Right hindlimb (tissue), 1 donor: ENCODE measurements around the gene STX18.
"Not testable (repeated sequence)": the region's sequence is repeated elsewhere in the genome, so short reads cannot be mapped to it uniquely, and the experiment has no call there.

ENCODE experiments used
- DNase-seq: peaks from one replicate; pipeline ENCODE4 v3.0.0-alpha.2; 2018

Gene STX18

DNA sequence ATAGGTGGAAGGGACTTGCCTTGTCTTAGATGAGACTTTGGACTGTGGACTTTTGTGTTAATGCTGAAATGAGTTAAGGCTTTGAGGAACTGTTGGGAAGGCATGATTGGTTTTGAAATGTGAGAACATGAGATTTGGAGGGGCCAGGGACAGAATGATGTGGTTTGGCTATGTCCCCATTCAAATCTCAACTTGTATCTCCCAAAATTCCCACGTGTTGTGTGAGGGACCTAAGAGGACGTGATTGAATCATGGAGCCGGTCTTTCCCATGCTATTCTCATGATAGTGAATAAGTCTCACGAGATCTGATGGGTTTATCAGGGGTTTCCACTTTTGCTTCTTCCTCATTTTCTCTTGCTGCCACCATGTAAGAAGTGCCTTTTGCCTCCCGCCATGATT is 10.2 kb upstream of the STX18 start:
- not testable (repeated sequence) for DNase-seq

DNA sequence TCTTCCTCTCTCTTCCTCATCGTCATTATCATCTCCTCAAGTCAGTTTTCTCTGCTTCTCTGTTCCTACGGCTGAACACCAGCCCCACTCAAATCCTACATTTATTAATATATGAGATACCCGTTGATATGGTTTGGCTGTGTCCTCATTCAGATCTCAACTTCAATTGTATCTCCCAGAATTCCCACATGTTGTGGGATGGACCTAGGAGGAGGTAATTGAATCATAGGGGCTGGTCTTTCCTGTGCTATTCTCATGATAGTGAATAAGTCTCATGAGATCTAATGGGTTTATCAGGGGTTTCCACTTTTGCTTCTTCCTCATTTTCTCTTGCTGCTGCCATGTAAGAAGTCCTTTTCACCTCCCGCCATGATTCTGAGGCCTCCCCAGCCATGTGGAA is 8.3 kb upstream of the STX18 start:
- DNase-seq, result not testable (repeated sequence)

DNA sequence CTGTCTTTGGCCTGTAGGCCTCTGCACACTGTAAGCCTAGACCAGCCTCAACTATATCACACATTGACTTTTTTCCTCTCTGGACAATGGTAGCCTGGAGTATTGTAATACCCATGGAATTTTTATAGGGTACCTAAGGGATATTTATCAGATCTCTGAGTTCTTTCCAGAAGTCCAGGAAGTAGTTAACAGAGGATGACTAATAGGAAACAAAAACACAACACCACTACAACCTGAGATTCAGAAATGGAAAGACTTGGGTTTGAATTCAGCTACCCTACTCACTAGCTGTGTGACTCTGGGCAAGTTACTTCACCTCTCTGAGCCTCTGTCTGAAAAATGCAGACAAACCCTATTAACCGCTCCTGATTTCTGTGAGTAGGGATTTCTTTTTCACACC is 7.7 kb upstream of the STX18 start:
- no peak for DNase-seq

DNA sequence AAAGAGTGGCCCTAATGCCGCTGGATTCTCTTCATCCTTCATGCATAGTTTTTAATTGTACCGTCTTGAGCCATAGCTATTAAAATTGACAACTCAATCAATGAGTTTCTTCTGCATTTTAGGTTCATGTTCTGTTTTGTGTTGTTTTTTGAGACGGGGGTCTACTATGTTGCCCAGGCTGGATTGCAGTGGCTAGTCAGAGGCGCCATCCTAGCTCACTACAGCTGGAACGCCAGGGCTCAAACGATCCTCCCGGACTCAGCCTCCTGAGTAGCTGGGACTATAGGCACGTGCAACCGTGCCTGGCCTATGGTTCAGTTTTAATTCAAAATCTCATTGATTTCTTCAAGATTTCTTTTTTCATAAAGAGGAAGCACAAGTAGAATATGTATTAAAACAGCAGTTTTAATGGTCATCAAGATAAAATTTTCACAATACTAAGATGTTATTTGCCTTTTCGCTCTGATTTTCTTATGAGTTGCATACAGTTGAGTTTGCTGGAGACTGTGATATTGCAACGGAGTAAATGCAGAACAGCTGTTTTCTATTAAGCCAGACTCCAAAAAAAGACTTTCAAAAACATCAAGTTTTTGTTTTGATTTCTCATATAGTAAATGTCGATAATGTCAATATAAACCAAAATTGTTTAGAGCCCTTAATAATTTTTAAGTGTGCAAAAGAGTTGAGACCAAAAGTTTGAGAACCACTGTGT is 1.1 kb upstream of the STX18 start:
- no peak for DNase-seq

DNA sequence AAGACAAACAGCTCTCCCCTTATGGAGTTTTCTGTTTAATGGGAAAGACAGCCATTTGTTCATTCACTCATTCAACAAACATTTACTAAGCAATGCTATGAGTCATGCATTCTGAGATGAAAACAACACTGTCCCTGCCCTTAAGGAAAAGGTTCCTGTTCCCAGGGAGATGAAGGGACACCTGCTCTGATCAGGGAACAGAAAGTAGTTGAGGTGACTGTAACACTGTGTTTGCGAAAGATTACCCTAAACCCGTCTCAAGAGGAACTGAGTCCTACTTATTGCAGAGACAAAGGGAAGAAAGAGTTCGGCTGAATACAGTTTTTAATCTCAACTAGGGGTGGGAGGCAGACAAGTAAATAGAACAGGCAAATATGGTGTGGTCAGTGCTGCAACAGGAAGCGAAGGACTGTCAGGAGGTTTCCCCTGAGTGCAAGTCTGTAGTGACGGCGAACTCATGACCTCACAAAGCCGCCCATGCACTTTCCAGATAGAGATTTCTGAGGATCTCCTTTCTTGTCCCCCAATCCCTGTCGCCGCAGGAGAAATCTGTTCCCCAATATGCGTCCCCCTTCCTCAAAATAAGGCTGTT is 712 bp downstream of the STX18 start:
- no peak for DNase-seq

DNA sequence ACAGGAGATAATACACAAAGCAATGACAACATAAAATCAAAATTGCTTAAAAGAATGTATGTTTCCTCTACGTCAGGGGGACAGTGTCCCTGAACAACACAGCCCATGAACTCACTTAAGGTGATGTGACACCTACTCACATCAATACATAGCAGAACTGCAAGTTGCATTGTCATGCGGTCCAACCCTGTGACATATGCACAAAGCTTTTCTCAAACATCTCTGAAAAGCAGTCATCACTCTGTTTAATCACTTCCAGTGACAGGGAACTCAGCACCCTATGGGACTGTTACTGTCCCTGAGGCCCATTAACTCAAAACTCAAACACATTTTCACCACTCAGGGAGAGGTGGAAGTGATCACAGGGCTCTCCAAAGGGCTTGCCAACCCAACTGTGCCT is 2.4 kb downstream of the STX18 start:
- DNase-seq, result no peak

DNA sequence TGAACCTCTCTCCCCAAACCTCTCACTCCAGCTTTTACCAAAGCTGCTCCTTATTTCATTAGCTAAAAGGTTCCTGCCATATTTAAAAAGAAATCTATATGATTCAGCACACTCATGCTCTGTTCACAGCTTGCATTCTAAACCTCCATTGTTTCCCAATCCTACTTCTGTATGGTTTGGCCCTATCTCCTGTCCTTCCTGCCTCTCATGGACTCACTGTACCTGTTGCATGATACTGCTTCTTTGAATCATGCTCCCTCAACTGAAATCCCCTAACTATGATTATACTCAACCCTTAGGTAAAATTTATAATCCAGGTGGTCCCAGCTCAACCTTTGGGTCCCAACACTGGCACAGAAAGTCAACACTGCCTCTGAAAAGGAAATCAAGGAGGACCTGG is 6.3 kb downstream of the STX18 start:
- no peak for DNase-seq

DNA sequence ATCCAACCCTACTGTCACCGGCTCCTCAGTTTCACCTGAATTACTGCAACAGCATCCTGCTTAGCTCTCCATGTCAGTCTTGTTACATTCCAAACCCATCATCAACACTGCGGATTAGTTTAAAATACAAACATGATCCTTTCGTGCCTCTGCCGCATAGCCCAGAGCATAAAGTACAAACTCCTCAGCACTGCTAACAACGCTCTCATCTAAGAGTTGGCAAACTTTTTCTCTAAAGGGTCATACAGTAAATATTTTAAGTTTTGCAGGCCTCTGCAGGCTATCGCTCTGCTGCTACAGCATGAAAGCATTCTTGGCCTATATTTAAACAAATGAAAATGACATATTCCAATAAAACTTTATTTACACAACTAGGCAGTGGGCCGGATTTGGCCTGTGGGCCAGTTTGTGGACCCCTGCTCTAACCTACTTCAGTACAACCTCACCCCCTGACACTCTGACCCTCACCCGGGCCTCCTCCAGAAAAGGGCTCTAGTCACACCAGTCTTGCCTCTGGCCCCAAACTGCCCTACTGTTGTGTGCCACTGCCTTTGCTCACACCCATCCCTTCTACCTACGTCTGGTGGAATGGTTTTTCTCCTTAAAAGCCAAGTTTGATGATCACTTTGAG is 7.2 kb downstream of the STX18 start:
- DNase-seq, result no peak

DNA sequence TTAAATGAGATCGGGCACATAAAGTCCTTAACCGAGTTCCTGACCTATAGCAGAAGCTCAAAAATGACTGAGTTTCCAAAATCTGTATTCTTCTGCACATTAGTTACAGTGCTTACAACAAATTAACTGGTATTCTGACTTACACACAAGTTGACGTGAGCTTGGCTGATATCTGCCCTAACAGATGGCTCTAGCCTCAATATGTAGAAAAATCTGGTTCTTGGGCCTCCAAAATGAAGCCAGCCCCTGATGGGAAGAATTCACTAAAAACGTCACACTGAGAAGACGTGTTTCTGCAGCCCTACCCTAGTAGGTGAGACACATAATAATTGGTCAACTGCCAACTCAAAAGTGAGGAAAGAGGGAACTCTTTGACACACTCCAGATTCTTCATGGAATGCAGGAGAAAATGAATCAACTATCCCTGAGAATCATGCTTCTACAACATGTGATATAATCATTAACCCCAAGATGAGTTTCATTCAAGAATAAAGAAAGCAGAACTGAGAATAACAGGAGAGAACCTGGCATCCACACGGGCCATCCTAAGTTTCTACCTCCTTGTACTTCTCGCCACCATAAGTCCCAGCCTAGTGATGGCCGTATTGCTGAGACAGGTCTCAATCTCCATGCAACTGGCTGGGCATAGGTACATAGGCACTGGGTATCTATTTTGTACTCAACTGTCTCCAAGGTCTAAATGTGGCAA is 8.2 kb downstream of the STX18 start:
- DNase-seq, result no peak

DNA sequence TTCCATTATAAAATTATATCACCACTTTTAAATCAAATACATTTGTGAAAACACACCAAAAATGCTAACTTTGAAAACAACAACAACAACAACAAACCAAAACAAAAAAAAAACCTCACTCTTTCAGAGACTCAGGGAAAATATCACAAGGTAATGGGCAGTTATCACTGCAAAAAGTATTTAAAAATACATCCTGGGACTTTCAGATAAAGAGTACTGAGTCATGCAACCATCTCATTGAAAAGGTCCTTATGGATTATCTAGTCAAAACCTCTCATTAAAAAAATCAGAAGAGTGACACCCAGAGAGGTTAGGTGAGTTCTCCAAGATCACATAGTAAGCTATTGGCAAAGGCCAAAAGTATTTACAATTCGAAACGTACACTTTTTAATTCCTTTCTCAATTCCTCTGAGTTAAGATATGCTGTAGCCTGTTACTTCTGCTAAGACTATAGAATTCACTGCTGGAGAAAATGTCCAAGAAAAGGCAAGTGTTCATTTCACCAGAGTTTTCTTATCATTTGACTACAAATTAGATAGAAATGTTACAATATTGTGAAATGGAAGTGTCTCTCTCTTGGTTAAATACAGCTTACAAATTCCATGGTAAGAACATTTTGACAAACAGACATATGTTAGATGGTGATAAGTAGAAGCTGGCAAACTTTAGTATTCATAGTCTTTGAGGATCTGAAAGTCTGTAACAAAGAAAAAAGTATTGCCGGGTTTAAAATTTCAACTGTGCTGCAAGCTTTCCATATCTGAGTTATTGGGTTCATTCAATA is 9.3 kb downstream of the STX18 start:
- no peak for DNase-seq

DNA sequence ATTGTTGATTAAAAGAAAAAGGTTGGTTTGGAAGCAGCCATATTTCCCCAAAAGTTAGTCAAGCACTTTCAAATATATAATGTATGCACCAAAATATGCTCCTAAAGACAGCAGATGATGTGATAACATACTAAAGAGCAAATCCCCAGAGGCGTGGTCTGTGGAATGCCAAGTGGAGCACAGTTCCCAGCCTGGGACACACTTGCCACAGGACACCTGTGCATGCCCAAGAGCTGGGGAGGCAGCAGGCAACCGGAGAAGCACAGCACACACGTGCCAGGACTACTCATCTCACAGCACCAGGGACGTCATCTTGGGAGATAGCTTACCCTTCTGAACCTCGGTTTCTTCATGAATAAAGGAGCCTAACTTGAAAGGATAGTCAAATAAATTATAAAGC is 12.5 kb downstream of the STX18 start:
- no peak for DNase-seq

DNA sequence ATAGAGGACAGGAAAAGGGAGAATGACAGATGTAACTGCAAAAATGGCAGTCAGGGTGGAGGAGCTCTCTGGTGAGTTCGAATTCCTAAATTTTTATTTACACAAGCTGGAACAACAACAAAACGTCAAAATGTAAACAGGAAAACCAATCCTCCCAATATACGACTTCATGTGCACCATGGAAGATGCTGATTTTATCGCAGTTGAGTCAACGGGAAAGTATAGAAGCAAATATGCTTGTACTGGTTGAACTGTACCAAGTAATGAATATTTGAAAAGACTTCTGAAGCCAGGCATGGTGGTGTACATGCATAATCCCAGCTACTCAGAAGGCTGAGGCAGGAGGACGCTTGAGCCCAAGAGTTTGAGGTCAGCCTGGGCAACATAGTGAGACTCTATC is 15.4 kb downstream of the STX18 start:
- no peak for DNase-seq

DNA sequence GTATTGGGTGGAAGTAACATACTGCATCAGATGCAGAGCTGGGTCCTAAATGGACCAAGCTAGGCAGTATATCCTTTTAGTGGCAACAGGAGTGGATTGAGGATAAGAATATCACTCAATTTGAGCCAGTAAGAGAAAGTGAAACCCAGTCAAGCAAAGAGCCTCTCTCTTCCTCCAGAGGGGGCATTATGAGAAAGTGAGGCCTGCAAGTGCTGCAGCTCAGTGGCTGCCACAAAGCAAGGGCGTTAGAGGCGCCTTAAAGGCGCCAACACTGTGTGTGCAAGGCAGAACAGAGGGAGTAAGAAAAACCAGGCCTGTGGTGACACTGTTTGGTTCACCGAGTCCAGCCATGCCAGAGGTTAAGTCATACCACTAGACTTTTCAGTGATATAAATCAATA is 17.5 kb downstream of the STX18 start:
- DNase-seq, result no peak

DNA sequence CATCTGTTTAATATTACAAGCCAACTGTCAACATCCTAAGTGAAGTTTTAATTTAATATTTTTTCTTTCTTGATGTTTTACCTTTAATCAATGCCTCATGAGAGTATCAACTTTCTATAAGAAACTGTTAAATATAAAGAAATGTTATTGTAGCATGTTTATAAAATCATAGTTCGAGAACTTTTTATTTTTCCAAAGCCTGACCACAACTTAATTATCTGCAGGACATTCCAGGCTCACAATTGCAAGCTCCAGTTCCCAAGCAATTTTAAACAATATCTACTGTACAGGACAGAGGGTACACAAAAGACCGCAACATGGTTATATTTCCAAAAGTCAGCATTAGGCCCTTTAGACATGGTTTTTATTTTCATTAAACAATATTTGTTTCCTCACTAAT is 20.1 kb downstream of the STX18 start:
- DNase-seq, result no peak

DNA sequence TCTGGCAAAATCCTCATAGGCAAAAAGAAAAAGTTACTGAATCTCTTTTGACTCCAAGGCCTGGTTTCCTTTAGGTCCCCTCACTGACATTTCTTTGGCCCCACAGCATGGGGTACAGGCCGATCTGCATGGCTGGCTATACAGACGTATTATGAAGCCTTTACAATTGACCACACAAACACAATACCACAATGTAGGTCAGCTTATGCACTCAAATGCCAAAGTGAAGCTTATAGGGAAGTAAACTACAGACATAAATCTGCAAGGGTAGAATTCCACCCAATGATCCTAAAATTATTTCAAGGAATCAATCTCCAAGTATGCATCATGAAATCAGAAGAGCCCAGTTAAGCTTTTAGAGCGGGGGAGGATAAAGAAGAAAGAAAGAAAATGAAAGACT is 20.7 kb downstream of the STX18 start:
- DNase-seq, result no peak

DNA sequence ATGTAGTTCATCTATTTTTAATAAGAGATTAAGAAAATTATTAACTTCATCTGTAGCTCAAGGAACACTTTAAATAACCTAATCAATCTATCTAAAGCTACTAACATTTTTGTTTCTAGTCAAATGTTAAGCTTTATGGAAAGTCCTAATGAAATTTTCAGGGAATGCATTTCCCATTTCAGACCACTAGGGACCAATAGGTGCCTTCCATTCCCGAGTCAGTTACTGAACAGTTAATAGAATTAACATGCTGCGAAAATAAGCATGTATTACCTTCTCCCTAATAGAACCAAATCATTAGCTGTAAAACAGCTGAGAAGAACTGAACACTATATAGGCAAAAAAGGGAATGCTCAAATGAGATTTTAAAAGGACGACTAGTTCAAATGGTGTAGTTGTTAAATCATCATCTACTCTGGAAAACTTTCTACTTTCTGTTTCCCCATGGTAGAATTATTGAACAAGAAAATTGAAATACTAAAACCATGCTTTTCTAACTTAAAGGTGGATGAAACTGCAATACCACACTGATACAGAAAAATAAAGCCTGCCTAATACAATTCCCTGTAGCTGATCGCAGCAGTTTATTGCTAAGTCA is 22.5 kb downstream of the STX18 start:
- no peak for DNase-seq

DNA sequence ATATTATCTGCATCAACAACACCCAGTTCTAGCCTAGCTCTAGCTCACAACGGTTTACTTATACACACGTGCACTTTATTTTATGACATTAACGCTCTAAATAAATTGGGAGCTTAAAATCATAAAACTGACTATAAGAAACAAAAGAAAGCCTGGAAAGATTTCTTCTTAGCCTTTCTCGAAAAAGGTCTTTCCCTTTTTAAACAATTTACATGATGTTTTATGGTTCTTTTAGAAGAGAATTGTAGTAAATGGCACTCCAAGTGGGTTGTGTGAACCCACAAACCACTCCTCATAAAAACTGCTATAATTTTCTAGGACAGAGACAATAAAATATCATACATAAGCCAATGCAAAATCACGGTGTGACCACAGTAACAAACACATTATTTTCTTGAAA is 23.1 kb downstream of the STX18 start:
- DNase-seq, result no peak

DNA sequence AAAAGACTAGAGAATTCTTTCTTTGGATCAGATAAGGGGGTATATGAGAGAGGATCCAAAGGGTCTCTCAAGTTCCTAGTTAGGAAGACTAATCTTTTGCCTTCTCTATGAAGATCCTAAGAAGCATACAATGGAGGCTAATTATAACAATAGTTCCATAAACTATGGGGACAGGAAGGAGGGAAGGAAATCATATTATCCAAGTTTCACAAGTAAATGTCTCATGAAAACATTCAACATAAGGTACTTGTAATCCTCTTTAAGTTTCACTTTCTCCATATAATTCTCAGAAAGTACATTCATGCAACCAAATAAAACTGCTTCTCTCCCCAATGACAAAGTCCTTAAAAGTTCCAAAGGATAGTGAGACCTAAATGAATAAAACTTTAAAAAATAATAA is 27.1 kb downstream of the STX18 start:
- no peak for DNase-seq

DNA sequence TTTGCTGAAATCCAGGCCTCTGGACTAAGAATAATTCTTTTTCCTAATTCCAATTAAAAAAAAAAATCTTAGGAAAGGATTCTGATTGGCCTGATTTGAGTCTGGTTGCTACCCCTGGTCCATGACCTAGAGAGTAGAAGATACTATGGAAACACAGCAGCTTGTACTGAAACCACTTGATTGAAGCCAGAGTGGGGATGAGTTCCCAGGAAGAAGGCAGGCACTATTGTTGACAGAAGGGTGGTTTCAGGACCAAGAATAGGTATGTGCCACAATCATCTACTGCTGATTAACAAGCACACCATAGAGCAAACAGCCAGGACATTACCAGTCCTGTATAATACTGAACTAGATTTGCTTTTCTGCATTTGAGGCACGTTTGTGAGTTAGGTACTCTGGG is 29.6 kb downstream of the STX18 start:
- no peak for DNase-seq

DNA sequence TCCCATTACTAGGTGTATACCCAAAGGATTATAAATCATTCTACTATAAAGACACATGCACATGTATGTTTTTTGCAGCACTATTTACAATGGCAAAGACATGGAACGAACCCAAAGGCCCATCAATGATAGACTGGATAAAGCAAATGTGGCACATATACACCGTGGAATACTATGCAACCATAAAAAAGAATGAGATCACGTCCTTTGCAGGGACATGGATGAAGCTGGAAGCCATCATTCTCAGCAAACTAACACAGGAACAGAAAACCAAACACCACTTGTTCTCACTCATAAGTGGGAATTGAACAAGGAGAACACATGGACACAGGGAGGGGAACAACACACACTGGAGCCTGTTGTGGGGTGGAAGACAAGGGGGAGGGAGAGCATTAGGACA is 31.2 kb downstream of the STX18 start:
- not testable (repeated sequence) for DNase-seq

DNA sequence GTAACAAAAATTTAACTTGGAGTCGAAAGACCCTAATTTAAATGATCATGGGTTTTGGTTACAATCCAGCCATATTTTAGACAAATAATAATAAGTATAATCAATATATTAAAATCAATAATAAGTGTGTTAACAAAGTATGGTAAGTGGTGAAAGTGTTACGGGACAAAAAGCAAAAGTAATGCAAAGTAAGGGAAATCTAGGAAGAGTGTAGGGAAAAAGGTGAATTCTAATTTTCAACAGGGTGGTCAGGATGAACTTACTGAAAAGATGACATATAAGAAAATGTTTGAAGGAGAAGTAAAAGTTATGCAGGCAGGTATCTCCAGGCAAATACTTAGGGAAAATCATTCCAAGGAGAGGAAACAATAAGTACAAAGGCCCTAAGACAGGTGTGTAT is 32.3 kb downstream of the STX18 start:
- DNase-seq, result no peak

DNA sequence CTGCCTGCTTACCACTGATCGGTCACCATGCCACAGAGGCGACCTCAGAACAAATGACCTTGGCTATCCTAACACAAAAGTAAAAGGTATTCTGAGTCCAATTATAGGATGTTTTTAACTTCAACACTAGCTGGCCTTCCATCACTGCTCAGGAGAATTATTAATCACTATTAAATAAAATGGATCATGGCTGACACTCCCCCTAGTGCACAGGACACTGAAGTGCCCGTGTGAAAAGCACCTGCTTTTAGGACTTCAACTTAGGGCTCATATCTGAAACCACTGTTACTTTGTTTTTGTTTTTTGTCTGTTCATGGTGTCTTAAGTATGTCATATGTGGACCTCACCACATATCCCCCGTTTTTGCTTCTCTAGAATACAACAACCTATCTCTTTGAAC is 33.9 kb downstream of the STX18 start:
- no peak for DNase-seq

DNA sequence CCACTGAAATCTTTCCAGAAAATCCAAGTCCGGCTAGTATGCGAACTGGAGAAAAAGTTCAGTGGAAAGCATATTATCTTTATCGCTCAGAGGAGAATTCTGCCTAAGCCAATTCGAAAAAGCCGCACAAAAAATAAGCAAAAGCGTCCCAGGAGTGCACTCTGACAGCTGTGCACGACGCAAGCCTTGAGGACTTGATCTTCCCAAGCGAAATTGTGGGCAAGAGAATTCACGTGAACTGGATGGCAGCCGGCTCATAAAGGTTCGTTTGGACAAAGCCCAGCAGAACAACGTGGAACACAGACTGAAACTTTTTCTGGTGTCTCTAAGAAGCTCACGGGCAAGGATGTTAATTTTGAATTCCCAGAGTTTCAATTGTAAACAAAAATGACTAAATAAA is 34.4 kb downstream of the STX18 start:
- DNase-seq, result no peak
